Memory B cell (primary cell): ENCODE results near the gene SPATA1.

ENCODE experiments used
- ATAC-seq: fragments of 150-1000 bp; cut with Tn5 transposase; 2 replicates; pipeline ENCODE4 v1.10.0; 2021; ENCODE audit warnings: low read depth, mild to moderate bottlenecking, moderate library complexity
- DNase-seq, 2 donors: peaks; one replicate each; pipeline ENCODE4 v3.0.0; 2022; ENCODE audit warnings: low spot score in 2 of 2
- H3K27ac Mint-ChIP-seq: one replicate; pipeline ENCODE4 v1.8.0; 2022; ENCODE audit warnings: mild to moderate bottlenecking, moderate library complexity, mixed read lengths
- H3K27me3 Mint-ChIP-seq: one replicate; pipeline ENCODE4 v1.8.0; 2022; ENCODE audit warnings: mixed read lengths
- H3K36me3 Mint-ChIP-seq: one replicate; pipeline ENCODE4 v1.8.0; 2022; ENCODE audit warnings: mild to moderate bottlenecking, mixed read lengths
- H3K4me1 Mint-ChIP-seq: one replicate; pipeline ENCODE4 v1.8.0; 2022; ENCODE audit warnings: mixed read lengths
- H3K4me3 Mint-ChIP-seq: one replicate; pipeline ENCODE4 v1.8.0; 2022; ENCODE audit warnings: mild to moderate bottlenecking, moderate library complexity, mixed read lengths
- H3K9me3 Mint-ChIP-seq: one replicate; pipeline ENCODE4 v1.8.0; 2022; ENCODE audit warnings: mixed read lengths

Gene SPATA1

GRCh38 chr1:84613887-84614286, 107.7 kb downstream of the SPATA1 start:
- Mint-ChIP-seq H3K27me3 (peaks cover 2% of the 10 kb centered on the region), H3K4me3 (no peak overlapping the region), H3K27ac (no peak overlapping the region), H3K36me3 (peaks cover 5% of the 10 kb centered on the region), H3K4me1 (no peaks in the 10 kb centered on the region), H3K9me3 (no peaks in the 10 kb centered on the region)
- DNase-seq (no peak), ATAC-seq (no peak)

DNA sequence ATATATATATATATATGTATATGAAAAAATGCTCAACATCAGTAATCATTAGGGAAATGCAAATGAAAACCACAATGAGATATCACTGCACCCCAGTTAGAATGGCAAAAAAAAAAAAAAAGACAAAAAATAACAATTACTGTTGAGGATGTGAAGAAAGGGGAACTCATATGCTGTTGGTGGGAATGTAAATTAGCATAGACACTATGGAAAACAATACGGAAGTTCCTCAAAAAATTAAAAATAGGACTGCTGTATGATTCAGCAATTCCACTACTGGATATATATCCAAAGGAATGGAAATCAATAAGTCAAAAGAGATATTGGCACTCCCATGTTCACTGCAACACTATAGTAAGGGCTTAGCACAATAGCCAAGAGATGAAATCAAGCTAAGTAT, 109.6 kb downstream of the SPATA1 start:
- H3K9me3 Mint-ChIP-seq: no peaks in the 10 kb centered on the region

More for the DNA sequence above, 109.6 kb downstream of the SPATA1 start:
- H3K4me1 Mint-ChIP-seq: no peaks in the 10 kb centered on the region
- no peak for DNase-seq
- peaks cover 5% of the 10 kb centered on the region for H3K36me3 Mint-ChIP-seq
- H3K27ac Mint-ChIP-seq: no peak overlapping the region
- H3K27me3 Mint-ChIP-seq: peaks cover 2% of the 10 kb centered on the region
- no peak overlapping the region for H3K4me3 Mint-ChIP-seq
- no peak for ATAC-seq
